ENCODE measurements around the gene CDH13. TPM values are rescaled to one million over a fixed set of nuclear protein-coding genes. Genes with fewer than 3 reads are reported as not detected.

CDH13 gene
- total RNA-seq, 1 donor from 2014 or later, result 25.7 TPM

- no peak for DNase-seq (ENCODE audit: low spot score in 2 of 2)
- no peak for FAIRE-seq
Observed at GRCh38 chr16:83813823-83814658, 1187.3 kb downstream of the CDH13 start.

GRCh38 chr16:83814659-83814985 lies 1187.9 kb downstream of the CDH13 start:
- DNase-seq (ENCODE audit: low spot score in 2 of 2) (no peak), FAIRE-seq (no peak)

- FAIRE-seq, result no peak
- no peak for DNase-seq (ENCODE audit: low spot score in 2 of 2)
Observed at GRCh38 chr16:83817022-83817421, 1190.3 kb downstream of the CDH13 start.

- no peak for FAIRE-seq
- no peak for DNase-seq (ENCODE audit: low spot score in 2 of 2)
Observed at GRCh38 chr16:83818276-83818675, 1191.5 kb downstream of the CDH13 start.

- DNase-seq (ENCODE audit: low spot score in 2 of 2) (no peak), FAIRE-seq (no peak)
Observed at GRCh38 chr16:83819361-83819760, 1192.6 kb downstream of the CDH13 start.

- DNase-seq (ENCODE audit: low spot score in 2 of 2) (peak; percentile 70 to 87), FAIRE-seq (no peak)
Observed at GRCh38 chr16:83826146-83826913, 1199.6 kb downstream of the CDH13 start.

- no peak for DNase-seq (ENCODE audit: low spot score in 2 of 2)
Observed at GRCh38 chr16:83830091-83830768, 1203.5 kb downstream of the CDH13 start.

GRCh38 chr16:83830769-83831455 lies 1204.1 kb downstream of the CDH13 start:
- FAIRE-seq, result no peak
- no peak for DNase-seq (ENCODE audit: low spot score in 2 of 2)

More at GRCh38 chr16:83830091-83830768, 1203.5 kb downstream of the CDH13 start:
- no peak for FAIRE-seq

- DNase-seq (ENCODE audit: low spot score in 2 of 2) (no peak), FAIRE-seq (no peak)
Observed at GRCh38 chr16:83831456-83831987, 1204.8 kb downstream of the CDH13 start.

- FAIRE-seq (no peak), DNase-seq (ENCODE audit: low spot score in 2 of 2) (no peak)
Observed at GRCh38 chr16:83833921-83834320, 1207.2 kb downstream of the CDH13 start.

- no peak for FAIRE-seq
- DNase-seq (ENCODE audit: low spot score in 2 of 2), result no peak
Observed at GRCh38 chr16:83835586-83836566, 1209.1 kb downstream of the CDH13 start.

- DNase-seq (ENCODE audit: low spot score in 2 of 2) (no peak), FAIRE-seq (no peak)
Observed at GRCh38 chr16:83837566-83837965, 1210.8 kb downstream of the CDH13 start.

GRCh38 chr16:83838151-83838550 lies 1211.4 kb downstream of the CDH13 start:
- no peak for FAIRE-seq
- DNase-seq (ENCODE audit: low spot score in 2 of 2), result no peak

GRCh38 chr16:83839561-83839960 lies 1212.8 kb downstream of the CDH13 start:
- no peak for FAIRE-seq
- DNase-seq (ENCODE audit: low spot score in 2 of 2), result no peak

GRCh38 chr16:83840060-83840617 lies 1213.4 kb downstream of the CDH13 start:
- DNase-seq (ENCODE audit: low spot score in 2 of 2) (no peak), FAIRE-seq (no peak)

- no peak for DNase-seq (ENCODE audit: low spot score in 2 of 2)
- no peak for FAIRE-seq
Observed at GRCh38 chr16:83842291-83842690, 1215.5 kb downstream of the CDH13 start.

- no peak for FAIRE-seq
- DNase-seq (ENCODE audit: low spot score in 2 of 2), result no peak
Observed at GRCh38 chr16:83842756-83843507, 1216.2 kb downstream of the CDH13 start.

- FAIRE-seq (no peak), DNase-seq (ENCODE audit: low spot score in 2 of 2) (no peak)
Observed at GRCh38 chr16:83843657-83844056, 1216.9 kb downstream of the CDH13 start.
